Right forelimb (tissue), 1 donor: ENCODE measurements around the gene MGLL.
"Not testable (repeated sequence)": the region's sequence is repeated elsewhere in the genome, so short reads cannot be mapped to it uniquely, and the experiment has no call there.

Source experiments
- DNase-seq: peaks from one replicate; pipeline ENCODE4 v3.0.0-alpha.2; 2018

The MGLL gene

GRCh38 chr3:127718916-127719290, 103.4 kb downstream of the MGLL start:
- peak; percentile 34 for DNase-seq

- DNase-seq = no peak
Measured at GRCh38 chr3:127718245-127718915, 103.9 kb downstream of the MGLL start.

- DNase-seq = peak; percentile 48
Measured at GRCh38 chr3:127717357-127718244, 104.7 kb downstream of the MGLL start.

GRCh38 chr3:127716384-127716783, 105.9 kb downstream of the MGLL start:
- DNase-seq = peak; percentile 17

GRCh38 chr3:127715532-127715931, 106.8 kb downstream of the MGLL start:
- DNase-seq = peak; percentile 27

GRCh38 chr3:127714866-127715265, 107.4 kb downstream of the MGLL start:
- DNase-seq = no peak

- no peak for DNase-seq
Measured at GRCh38 chr3:127714125-127714571, 108.2 kb downstream of the MGLL start.

- DNase-seq = no peak
Measured at GRCh38 chr3:127712881-127713771, 109.2 kb downstream of the MGLL start.

GRCh38 chr3:127712461-127712860, 109.9 kb downstream of the MGLL start:
- DNase-seq = peak; percentile 32

GRCh38 chr3:127711896-127712295, 110.4 kb downstream of the MGLL start:
- peak; percentile 25 for DNase-seq

GRCh38 chr3:127711021-127711695, 111.2 kb downstream of the MGLL start:
- peak; percentile 26 for DNase-seq

GRCh38 chr3:127710155-127710941, 112.0 kb downstream of the MGLL start:
- DNase-seq = peak; percentile 16

- peak; percentile 22 for DNase-seq
Measured at GRCh38 chr3:127709320-127710060, 112.8 kb downstream of the MGLL start.

- DNase-seq = peak; percentile 25
Measured at GRCh38 chr3:127708837-127709236, 113.5 kb downstream of the MGLL start.

GRCh38 chr3:127707851-127708411, 114.4 kb downstream of the MGLL start:
- DNase-seq = peak; percentile 43

GRCh38 chr3:127706785-127707351, 115.4 kb downstream of the MGLL start:
- DNase-seq = peak; percentile 39

GRCh38 chr3:127706312-127706711, 116.0 kb downstream of the MGLL start:
- DNase-seq = peak; percentile 37

GRCh38 chr3:127704840-127705239, 117.5 kb downstream of the MGLL start:
- DNase-seq = not testable (repeated sequence)

GRCh38 chr3:127702151-127702578, 120.2 kb downstream of the MGLL start:
- no peak for DNase-seq
